Spleen (tissue), 11 donors: Measurements from ENCODE around the gene LRRC28. TPM values are rescaled to one million over a fixed set of nuclear protein-coding genes. Genes with fewer than 3 reads are reported as not detected.
"Not testable (repeated sequence)": the region's sequence is repeated elsewhere in the genome, so short reads cannot be mapped to it uniquely, and the experiment has no call there.

Source experiments
- DNase-seq: peaks from one replicate; pipeline ENCODE4 v3.0.0-alpha.2; 2020
- H3K27ac ChIP-seq, 8 donors: fragments of 200-600 bp; sonication (generic) in 7 of 8; 1 replicate in 4 of 8; 2 replicates in 4 of 8; pipeline versions ENCODE4 v1.5.0 to v1.8.0; 2016 to 2021; ENCODE audit warnings: inconsistent platforms in 4 of 8, mild to moderate bottlenecking in 4 of 8, moderate library complexity in 1 of 8
- H3K27me3 ChIP-seq, 7 donors: fragments of 200-600 bp; sonication (generic) in 6 of 7; replicated peaks in 1 of 7; 1 replicate in 4 of 7; 2 replicates in 3 of 7; pipeline versions ENCODE4 v1.5.0 to v1.8.0; 2016 to 2021; ENCODE audit warnings: inconsistent platforms in 3 of 7, mild to moderate bottlenecking in 1 of 7
- H3K36me3 ChIP-seq, 6 donors: fragments of 200-600 bp; sonication (generic) in 5 of 6; 1 replicate in 4 of 6; 2 replicates in 2 of 6; pipeline versions ENCODE4 v1.5.0 to v1.8.0; 2016 to 2021; ENCODE audit warnings: inconsistent platforms in 2 of 6
- H3K4me1 ChIP-seq, 6 donors: fragments of 200-600 bp; sonication (generic) in 5 of 6; 1 replicate in 3 of 6; 2 replicates in 3 of 6; pipeline versions ENCODE4 v1.5.0 to v1.8.0; 2016 to 2021; ENCODE audit warnings: inconsistent platforms in 3 of 6
- H3K4me3 ChIP-seq, 8 donors: fragments of 200-600 bp; sonication (generic) in 7 of 8; 1 replicate in 4 of 8; 2 replicates in 4 of 8; pipeline versions ENCODE4 v1.5.0 to v1.8.0; 2016 to 2021; ENCODE audit warnings: inconsistent platforms in 4 of 8, mild to moderate bottlenecking in 4 of 8, moderate library complexity in 2 of 8
- H3K9me3 ChIP-seq, 8 donors: fragments of 200-600 bp; sonication (generic) in 7 of 8; 1 replicate in 4 of 8; 2 replicates in 4 of 8; pipeline versions ENCODE4 v1.5.0 to v1.8.0; 2016 to 2021; ENCODE audit warnings: inconsistent platforms in 4 of 8
- POLR2A ChIP-seq, 3 donors: fragments of 450-650 bp; IDR thresholded peaks; one replicate each; pipeline ENCODE4 v1.5.1; 2017; ENCODE audit warnings: antibody characterized with exemption in 3 of 3, mild to moderate bottlenecking in 1 of 3
- POLR2AphosphoS5 ChIP-seq, 3 donors: sonication (generic); formaldehyde crosslinking; IDR thresholded peaks; one replicate each; pipeline ENCODE4 v1.5.1; 2017; ENCODE audit warnings: antibody characterized with exemption in 3 of 3
- WGBS, 5 donors: extraction: QIAGEN DNeasy Blood & Tissue Kit in 3 of 5; methylation state at CpG; one replicate each; pipeline versions ENCODE4 v1.1.5 to v1.1.7; 2013 to 2018; 5-methylcytosine and 5-hydroxymethylcytosine counted together
- intact Hi-C: fragments of 100-400 bp; cut with DNase I; formaldehyde crosslinking; loops from one replicate; pipeline ENCODE4 v1.15.0; 2023; ENCODE audit warnings: low total_unique reads
- polyA plus RNA-seq, 3 donors: library from polyadenylated mRNA; stranded (reverse); fragments of 200-250 nt; gene quantifications; one replicate each; pipeline ENCODE4 v1.2.1, GENCODE V29; 2013
- total RNA-seq, 7 donors: library from RNA; depleted of rRNA in 3 of 7; stranded (reverse); fragments of >200 nt in 3 of 7; fragmentation: NEBNext Ultra II Directional in 4 of 7; extraction: Animal tissue kit (Norgen Biotek cat#: 25700) in 4 of 7; gene quantifications; one replicate each; pipeline versions ENCODE4 v1.1.0 to v1.2.1, GENCODE V29; 2016 to 2021
- TF ChIP-seq, protein P1 (sequence below), 11 experiments: fragments of 200-600 bp in 7 of 11; fragments of 450-650 bp in 4 of 11; sonication (generic) in 4 of 11; IDR thresholded peaks in 8 of 11; conservative IDR thresholded peaks in 3 of 11; 1 replicate in 7 of 11; 2 replicates in 4 of 11; pipeline versions ENCODE4 v1.4.0 to v1.8.0; 2016 to 2021; ENCODE audit warnings: antibody characterized with exemption in 11 of 11, inconsistent platforms in 4 of 11, mild to moderate bottlenecking in 1 of 11
- donor health status: healthy with polysubstance abuse.
- donor health status: DM: no; HTN: no; CAD: no; lungs with moderate emphysema.
- donor health status: DM: no; HTN: no; CAD: no.
- donor health status: Bipolar disorder and iron deficiency.
- donor health status: healthy.
- donor health status: DM: no; HTN: no; CAD: no.
- donor health status: DM: yes; HTN: yes; CAD: no.

Gene LRRC28
- total and polyA plus RNA-seq, 10 donors = 6.0 to 63.3 (median 24.2) TPM

DNA sequence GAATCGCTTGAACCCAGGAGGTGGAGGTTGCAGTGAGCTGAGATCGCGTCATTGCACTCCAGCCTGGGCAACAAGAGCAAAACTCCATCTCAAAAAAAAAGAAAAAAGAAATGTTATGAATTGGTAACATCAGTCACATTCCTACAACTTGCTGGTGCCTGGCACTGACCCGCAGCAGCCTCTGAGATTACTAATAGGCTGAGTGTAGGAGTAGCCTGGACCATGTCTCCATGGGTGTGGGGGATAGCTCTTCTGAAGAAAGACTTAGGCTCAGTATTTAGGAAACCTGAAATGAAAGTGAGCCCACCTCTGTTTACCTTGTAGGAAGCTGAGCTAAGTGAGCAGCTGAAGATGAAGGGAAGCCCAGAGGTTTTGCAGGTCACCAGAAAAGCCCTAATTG is 148.3 kb downstream of the LRRC28 start:
- Histone ChIP-seq H3K36me3 (no peaks in the 10 kb centered on the region), H3K9me3 (peaks cover 0 to 5% (median 0%) of the 10 kb centered on the region in 8 donors), H3K27me3 (no peaks in the 10 kb centered on the region), H3K4me1 (no peaks in the 10 kb centered on the region), H3K4me3 (no peak overlapping the region), H3K27ac (no peak overlapping the region)
- TF ChIP-seq, protein P1, sequence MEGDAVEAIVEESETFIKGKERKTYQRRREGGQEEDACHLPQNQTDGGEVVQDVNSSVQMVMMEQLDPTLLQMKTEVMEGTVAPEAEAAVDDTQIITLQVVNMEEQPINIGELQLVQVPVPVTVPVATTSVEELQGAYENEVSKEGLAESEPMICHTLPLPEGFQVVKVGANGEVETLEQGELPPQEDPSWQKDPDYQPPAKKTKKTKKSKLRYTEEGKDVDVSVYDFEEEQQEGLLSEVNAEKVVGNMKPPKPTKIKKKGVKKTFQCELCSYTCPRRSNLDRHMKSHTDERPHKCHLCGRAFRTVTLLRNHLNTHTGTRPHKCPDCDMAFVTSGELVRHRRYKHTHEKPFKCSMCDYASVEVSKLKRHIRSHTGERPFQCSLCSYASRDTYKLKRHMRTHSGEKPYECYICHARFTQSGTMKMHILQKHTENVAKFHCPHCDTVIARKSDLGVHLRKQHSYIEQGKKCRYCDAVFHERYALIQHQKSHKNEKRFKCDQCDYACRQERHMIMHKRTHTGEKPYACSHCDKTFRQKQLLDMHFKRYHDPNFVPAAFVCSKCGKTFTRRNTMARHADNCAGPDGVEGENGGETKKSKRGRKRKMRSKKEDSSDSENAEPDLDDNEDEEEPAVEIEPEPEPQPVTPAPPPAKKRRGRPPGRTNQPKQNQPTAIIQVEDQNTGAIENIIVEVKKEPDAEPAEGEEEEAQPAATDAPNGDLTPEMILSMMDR (IDR thresholded peaks at IDR 0.05 in 8 of 11, conservative IDR thresholded peaks at IDR 0.05 in 3 of 11) = no peak
- TF ChIP-seq POLR2A (IDR thresholded peaks at IDR 0.05) (no peak), POLR2AphosphoS5 (IDR thresholded peaks at IDR 0.05) (no peak)
- DNase-seq = no peak
- intact Hi-C loops = no loop called here
- WGBS, 5 donors = 92 to 96% (median 94%) methylated on average over 4 of the region's 4 CpGs

DNA sequence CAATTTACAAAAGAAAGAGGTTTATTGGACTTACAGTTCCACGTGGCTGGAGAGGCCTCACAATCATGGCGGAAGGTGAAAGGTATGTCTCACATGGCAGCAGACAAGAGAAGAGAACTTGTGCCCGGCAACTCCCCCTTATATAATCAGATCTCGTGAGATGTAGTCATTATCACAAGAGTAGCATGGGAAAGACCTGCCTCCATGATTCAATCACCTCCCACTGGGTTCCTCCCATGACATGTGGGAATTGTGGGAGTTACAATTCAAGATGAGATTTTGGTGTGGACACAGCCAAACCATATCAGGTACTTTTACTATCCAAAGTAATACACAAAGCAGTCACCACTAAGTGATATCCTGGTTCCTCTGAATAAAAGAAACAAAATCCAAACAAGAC is 149.9 kb downstream of the LRRC28 start:
- H3K4me1 ChIP-seq, H3K9me3 ChIP-seq, H3K27ac ChIP-seq, H3K36me3 ChIP-seq, intact Hi-C loops, H3K27me3 ChIP-seq, DNase-seq, H3K4me3 ChIP-seq: not testable (repeated sequence)
- WGBS, 5 donors = 85 to 97% (median 91%) methylated on average over 4 of the region's 4 CpGs

DNA sequence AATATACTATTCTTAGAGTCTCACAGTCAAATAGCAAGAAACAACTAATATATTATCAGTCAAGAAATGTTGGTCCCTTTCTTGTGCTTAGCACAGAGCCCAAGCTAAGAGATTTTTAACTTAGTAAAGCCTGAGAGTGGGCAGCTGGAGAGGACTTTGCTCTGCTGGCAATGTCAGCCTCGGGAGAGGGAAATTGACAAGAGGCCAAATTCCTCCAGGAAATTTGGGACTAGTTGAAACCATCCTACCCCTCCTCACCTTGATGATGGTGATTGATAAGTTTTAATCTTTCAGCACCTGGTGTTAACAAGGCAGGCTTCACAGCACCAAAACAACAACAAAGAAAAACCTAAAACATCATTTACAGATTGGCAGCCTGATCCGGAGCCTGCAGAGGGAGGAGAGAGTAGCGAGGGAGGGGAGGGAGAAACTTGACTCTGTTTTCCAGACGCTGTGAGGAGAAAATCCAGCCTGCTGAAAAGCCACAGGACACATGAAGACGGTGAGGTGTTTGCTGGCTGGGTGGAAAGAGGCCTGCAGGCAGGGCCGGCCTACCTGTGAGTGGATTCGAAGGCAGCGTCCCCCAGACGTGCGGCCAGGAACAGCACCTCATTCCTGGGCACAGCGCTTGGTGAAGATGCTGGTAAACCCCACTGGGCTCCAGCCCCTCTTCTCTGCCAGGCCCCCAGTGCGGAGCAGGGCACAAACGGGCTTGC is 150.9 kb downstream of the LRRC28 start:
- Histone ChIP-seq H3K4me3 (no peak overlapping the region), H3K36me3 (no peaks in the 10 kb centered on the region), H3K4me1 (no peaks in the 10 kb centered on the region), H3K9me3 (no peaks in the 10 kb centered on the region), H3K27me3 (no peaks in the 10 kb centered on the region), H3K27ac (no peak overlapping the region)
- intact Hi-C loops = no loop called here
- WGBS, 5 donors = 80 to 91% (median 89%) methylated on average over 8 to 13 of the region's 13 CpGs
- no peak for DNase-seq
- TF ChIP-seq, protein P1 (IDR thresholded peaks at IDR 0.05 in 8 of 11, conservative IDR thresholded peaks at IDR 0.05 in 3 of 11) = no peak
- TF ChIP-seq POLR2AphosphoS5 (IDR thresholded peaks at IDR 0.05) (no peak), POLR2A (IDR thresholded peaks at IDR 0.05) (no peak)

DNA sequence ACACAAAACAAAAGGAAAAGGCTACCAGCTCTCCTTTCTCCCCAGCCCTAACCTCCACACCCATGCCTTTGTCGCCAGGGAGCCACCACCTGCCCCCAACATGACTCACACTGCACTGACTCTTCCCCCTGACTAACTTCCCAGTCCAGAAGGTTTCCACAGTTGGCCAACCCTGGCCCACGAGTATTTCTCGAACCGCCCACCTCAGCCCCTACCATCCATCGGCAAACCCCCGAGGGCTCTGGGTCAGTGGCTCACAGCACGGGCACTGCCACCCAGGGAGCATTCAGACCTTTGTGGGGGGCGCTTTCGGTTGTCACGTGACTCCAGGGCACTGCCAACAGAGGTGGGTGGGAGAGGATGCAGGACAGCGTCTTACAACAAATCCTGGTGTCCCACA is 152.3 kb downstream of the LRRC28 start:
- H3K9me3 ChIP-seq = no peaks in the 10 kb centered on the region
- no peak for TF ChIP-seq POLR2A (IDR thresholded peaks at IDR 0.05)
- TF ChIP-seq POLR2AphosphoS5 (IDR thresholded peaks at IDR 0.05) = no peak
- TF ChIP-seq, protein P1 (IDR thresholded peaks at IDR 0.05 in 8 of 11, conservative IDR thresholded peaks at IDR 0.05 in 3 of 11) = no peak
- no peak for DNase-seq
- H3K27ac ChIP-seq = no peak overlapping the region
- H3K4me1 ChIP-seq = peaks cover 0 to 11% (median 4%) of the 10 kb centered on the region in 6 donors
- H3K4me3 ChIP-seq = no peak overlapping the region
- WGBS, 5 donors = 86 to 93% (median 88%) methylated on average over 11 of the region's 11 CpGs
- no peaks in the 10 kb centered on the region for H3K36me3 ChIP-seq
- H3K27me3 ChIP-seq = no peaks in the 10 kb centered on the region
- intact Hi-C loops = no loop called here
